Measurements from ENCODE around the gene SMIM28. TPM values are rescaled to one million over a fixed set of nuclear protein-coding genes. Genes with fewer than 3 reads are reported as not detected.

The SMIM28 gene
- total RNA-seq, 1 experiment from 2014 or later: not detected

GRCh38 chr6:138419766-138420165 lies 42.1 kb downstream of the SMIM28 start:
- TF ChIP-seq, protein P1, sequence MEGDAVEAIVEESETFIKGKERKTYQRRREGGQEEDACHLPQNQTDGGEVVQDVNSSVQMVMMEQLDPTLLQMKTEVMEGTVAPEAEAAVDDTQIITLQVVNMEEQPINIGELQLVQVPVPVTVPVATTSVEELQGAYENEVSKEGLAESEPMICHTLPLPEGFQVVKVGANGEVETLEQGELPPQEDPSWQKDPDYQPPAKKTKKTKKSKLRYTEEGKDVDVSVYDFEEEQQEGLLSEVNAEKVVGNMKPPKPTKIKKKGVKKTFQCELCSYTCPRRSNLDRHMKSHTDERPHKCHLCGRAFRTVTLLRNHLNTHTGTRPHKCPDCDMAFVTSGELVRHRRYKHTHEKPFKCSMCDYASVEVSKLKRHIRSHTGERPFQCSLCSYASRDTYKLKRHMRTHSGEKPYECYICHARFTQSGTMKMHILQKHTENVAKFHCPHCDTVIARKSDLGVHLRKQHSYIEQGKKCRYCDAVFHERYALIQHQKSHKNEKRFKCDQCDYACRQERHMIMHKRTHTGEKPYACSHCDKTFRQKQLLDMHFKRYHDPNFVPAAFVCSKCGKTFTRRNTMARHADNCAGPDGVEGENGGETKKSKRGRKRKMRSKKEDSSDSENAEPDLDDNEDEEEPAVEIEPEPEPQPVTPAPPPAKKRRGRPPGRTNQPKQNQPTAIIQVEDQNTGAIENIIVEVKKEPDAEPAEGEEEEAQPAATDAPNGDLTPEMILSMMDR (IDR thresholded peaks at IDR 0.05; ENCODE audit: unreplicated experiment): no peak
- no TSS peak for BruUV-seq (replicated peaks)
- H3K27me3 Mint-ChIP-seq (ENCODE audit: insufficient read depth, unreplicated experiment): no peaks in the 10 kb centered on the region
- H3K4me3 Mint-ChIP-seq (ENCODE audit: unreplicated experiment): no peak overlapping the region
- H3K9me3 Mint-ChIP-seq (ENCODE audit: unreplicated experiment): no peaks in the 10 kb centered on the region
- H3K4me1 Mint-ChIP-seq (ENCODE audit: insufficient read depth, unreplicated experiment): peaks cover 15% of the 10 kb centered on the region
- H3K27ac Mint-ChIP-seq (ENCODE audit: low read depth, unreplicated experiment): no peak overlapping the region
- no peak for DNase-seq (ENCODE audit: unreplicated experiment)
- H3K36me3 Mint-ChIP-seq (ENCODE audit: insufficient read depth, unreplicated experiment): peaks cover 36% of the 10 kb centered on the region
- intact Hi-C loops (cut with micrococcal nuclease): loop anchor here (10.0 kb wide), 2 partner anchors 275 to 415 kb away; no protein-coding TSS in a partner anchor
- CTCF ChIA-PET: interaction anchor here (0.9 to 1.1 kb wide), 3 partner anchors 9 to 306 kb away, joined by 3 to 4 read pairs (median 4); no protein-coding TSS in a partner anchor
- POLR2A ChIA-PET: interaction anchor here (2.3 kb wide), 1 partner anchor 15 kb away, joined by 6 read pairs; the partner anchor contains the start of gene HEBP2

GRCh38 chr6:138420356-138420755 lies 42.7 kb downstream of the SMIM28 start:
- no peak for DNase-seq (ENCODE audit: unreplicated experiment)
- H3K27me3 Mint-ChIP-seq (ENCODE audit: insufficient read depth, unreplicated experiment): no peaks in the 10 kb centered on the region
- POLR2A ChIA-PET: interaction anchor here (0.9 to 2.3 kb wide), 2 partner anchors 10 to 15 kb away, joined by 3 to 6 read pairs; partner anchors contain the start of gene HEBP2
- H3K4me3 Mint-ChIP-seq (ENCODE audit: unreplicated experiment): no peak overlapping the region
- H3K36me3 Mint-ChIP-seq (ENCODE audit: insufficient read depth, unreplicated experiment): peaks cover 32% of the 10 kb centered on the region
- peaks cover 10% of the 10 kb centered on the region for H3K4me1 Mint-ChIP-seq (ENCODE audit: insufficient read depth, unreplicated experiment)
- no peak overlapping the region for H3K27ac Mint-ChIP-seq (ENCODE audit: low read depth, unreplicated experiment)
- BruUV-seq (replicated peaks): no TSS peak
- CTCF ChIA-PET: interaction anchor here (0.9 to 1.1 kb wide), 3 partner anchors 9 to 306 kb away, joined by 3 to 4 read pairs (median 4); no protein-coding TSS in a partner anchor
- H3K9me3 Mint-ChIP-seq (ENCODE audit: unreplicated experiment): no peaks in the 10 kb centered on the region
- intact Hi-C loops (cut with micrococcal nuclease): no loop called here
- TF ChIP-seq, protein P1 (IDR thresholded peaks at IDR 0.05; ENCODE audit: unreplicated experiment): no peak

DNA sequence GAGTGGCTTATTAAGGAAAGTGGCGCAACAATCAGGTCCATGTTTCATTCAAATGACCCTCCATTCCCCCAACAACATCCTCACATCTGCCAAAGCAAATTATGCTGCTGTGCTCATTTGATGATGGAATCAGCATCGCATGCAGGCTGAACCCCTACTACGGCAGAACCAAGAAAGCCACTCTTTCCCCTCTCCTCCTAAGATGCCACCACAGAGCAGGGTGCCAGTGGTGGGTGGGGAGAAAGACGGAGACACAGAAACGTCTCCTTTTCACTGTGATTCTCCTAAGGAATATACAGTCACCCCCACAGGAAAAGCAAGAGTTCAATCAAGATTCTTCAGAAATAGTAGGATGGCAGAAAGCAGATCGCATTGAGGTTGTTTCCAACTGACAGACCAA lies 43.4 kb downstream of the SMIM28 start:
- H3K4me1 Mint-ChIP-seq (ENCODE audit: insufficient read depth, unreplicated experiment): peaks cover 10% of the 10 kb centered on the region

GRCh38 chr6:138421608-138422007 lies 43.9 kb downstream of the SMIM28 start:
- no peak for DNase-seq (ENCODE audit: unreplicated experiment)
- H3K4me3 Mint-ChIP-seq (ENCODE audit: unreplicated experiment): no peak overlapping the region
- ChIA-PET CTCF (no interaction called here), POLR2A (interaction anchor here (0.7 to 2.3 kb wide), 2 partner anchors 17 to 381 kb away, joined by 4 to 6 read pairs; partner anchors contain the start of gene HEBP2)
- intact Hi-C loops (cut with micrococcal nuclease): no loop called here
- TF ChIP-seq, protein P1 (IDR thresholded peaks at IDR 0.05; ENCODE audit: unreplicated experiment): no peak
- H3K4me1 Mint-ChIP-seq (ENCODE audit: insufficient read depth, unreplicated experiment): peaks cover 10% of the 10 kb centered on the region
- peaks cover 32% of the 10 kb centered on the region for H3K36me3 Mint-ChIP-seq (ENCODE audit: insufficient read depth, unreplicated experiment)
- H3K27ac Mint-ChIP-seq (ENCODE audit: low read depth, unreplicated experiment): no peak overlapping the region
- H3K9me3 Mint-ChIP-seq (ENCODE audit: unreplicated experiment): no peaks in the 10 kb centered on the region
- no TSS peak for BruUV-seq (replicated peaks)
- no peaks in the 10 kb centered on the region for H3K27me3 Mint-ChIP-seq (ENCODE audit: insufficient read depth, unreplicated experiment)

More for the DNA sequence above, 43.4 kb downstream of the SMIM28 start:
- BruUV-seq (replicated peaks): no TSS peak
- H3K27ac Mint-ChIP-seq (ENCODE audit: low read depth, unreplicated experiment): no peak overlapping the region
- no peaks in the 10 kb centered on the region for H3K27me3 Mint-ChIP-seq (ENCODE audit: insufficient read depth, unreplicated experiment)
- ChIA-PET CTCF (interaction anchor here (1.1 kb wide), 1 partner anchor 8 kb away, joined by 4 read pairs; no protein-coding TSS in a partner anchor), POLR2A (interaction anchor here (0.5 to 2.3 kb wide), 4 partner anchors 11 to 380 kb away, joined by 3 to 6 read pairs (median 4); partner anchors contain the start of gene HEBP2)
- TF ChIP-seq, protein P1 (IDR thresholded peaks at IDR 0.05; ENCODE audit: unreplicated experiment): no peak
- H3K36me3 Mint-ChIP-seq (ENCODE audit: insufficient read depth, unreplicated experiment): peaks cover 32% of the 10 kb centered on the region
- H3K4me3 Mint-ChIP-seq (ENCODE audit: unreplicated experiment): no peak overlapping the region
- DNase-seq (ENCODE audit: unreplicated experiment): no peak
- intact Hi-C loops (cut with micrococcal nuclease): no loop called here
- H3K9me3 Mint-ChIP-seq (ENCODE audit: unreplicated experiment): no peaks in the 10 kb centered on the region
